Loucy (cell line): ENCODE results near the gene UCMA.

Experiments used
- EZH2phosphoT487 ChIP-seq: fragments of 200-600 bp; IDR thresholded peaks from 2 replicates; pipeline ENCODE4 v1.6.1; 2018; ENCODE audit warnings: antibody characterized with exemption, mild to moderate bottlenecking, moderate library complexity, borderline replicate concordance
- TF ChIP-seq, protein P1 (sequence below): fragments of 200-600 bp; sonication (generic); conservative IDR thresholded peaks from 2 replicates; pipeline ENCODE4 v1.5.1; 2014; ENCODE audit warnings: mild to moderate bottlenecking, antibody characterized with exemption, low read length

- TF ChIP-seq, protein P1, sequence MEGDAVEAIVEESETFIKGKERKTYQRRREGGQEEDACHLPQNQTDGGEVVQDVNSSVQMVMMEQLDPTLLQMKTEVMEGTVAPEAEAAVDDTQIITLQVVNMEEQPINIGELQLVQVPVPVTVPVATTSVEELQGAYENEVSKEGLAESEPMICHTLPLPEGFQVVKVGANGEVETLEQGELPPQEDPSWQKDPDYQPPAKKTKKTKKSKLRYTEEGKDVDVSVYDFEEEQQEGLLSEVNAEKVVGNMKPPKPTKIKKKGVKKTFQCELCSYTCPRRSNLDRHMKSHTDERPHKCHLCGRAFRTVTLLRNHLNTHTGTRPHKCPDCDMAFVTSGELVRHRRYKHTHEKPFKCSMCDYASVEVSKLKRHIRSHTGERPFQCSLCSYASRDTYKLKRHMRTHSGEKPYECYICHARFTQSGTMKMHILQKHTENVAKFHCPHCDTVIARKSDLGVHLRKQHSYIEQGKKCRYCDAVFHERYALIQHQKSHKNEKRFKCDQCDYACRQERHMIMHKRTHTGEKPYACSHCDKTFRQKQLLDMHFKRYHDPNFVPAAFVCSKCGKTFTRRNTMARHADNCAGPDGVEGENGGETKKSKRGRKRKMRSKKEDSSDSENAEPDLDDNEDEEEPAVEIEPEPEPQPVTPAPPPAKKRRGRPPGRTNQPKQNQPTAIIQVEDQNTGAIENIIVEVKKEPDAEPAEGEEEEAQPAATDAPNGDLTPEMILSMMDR = no peak
- no peak for TF ChIP-seq EZH2phosphoT487
These were observed 8.6 kb downstream of the UCMA start for GRCh38 chr10:13225601-13226000.
